ENCODE data around the gene TBKBP1.

TBKBP1 gene

GRCh38 chr17:47664624-47664941 lies 29.4 kb upstream of the TBKBP1 start:
- DNase-seq (ENCODE audit: low read depth, low spot score), result no peak
- POLR2A ChIA-PET, result interaction anchor here (1.3 kb wide), 1 partner anchor 14 kb away, joined by 4 read pairs; the partner anchor contains the start of gene KPNB1
- CTCF ChIA-PET, result interaction anchor here (0.9 to 6.8 kb wide), 15 partner anchors 9 to 166 kb away, joined by 3 to 115 read pairs (median 4); partner anchors contain the start of genes KPNB1, LRRC46 and MRPL10
- TF ChIP-seq, protein P1, sequence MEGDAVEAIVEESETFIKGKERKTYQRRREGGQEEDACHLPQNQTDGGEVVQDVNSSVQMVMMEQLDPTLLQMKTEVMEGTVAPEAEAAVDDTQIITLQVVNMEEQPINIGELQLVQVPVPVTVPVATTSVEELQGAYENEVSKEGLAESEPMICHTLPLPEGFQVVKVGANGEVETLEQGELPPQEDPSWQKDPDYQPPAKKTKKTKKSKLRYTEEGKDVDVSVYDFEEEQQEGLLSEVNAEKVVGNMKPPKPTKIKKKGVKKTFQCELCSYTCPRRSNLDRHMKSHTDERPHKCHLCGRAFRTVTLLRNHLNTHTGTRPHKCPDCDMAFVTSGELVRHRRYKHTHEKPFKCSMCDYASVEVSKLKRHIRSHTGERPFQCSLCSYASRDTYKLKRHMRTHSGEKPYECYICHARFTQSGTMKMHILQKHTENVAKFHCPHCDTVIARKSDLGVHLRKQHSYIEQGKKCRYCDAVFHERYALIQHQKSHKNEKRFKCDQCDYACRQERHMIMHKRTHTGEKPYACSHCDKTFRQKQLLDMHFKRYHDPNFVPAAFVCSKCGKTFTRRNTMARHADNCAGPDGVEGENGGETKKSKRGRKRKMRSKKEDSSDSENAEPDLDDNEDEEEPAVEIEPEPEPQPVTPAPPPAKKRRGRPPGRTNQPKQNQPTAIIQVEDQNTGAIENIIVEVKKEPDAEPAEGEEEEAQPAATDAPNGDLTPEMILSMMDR (IDR thresholded peaks at IDR 0.05; ENCODE audit: insufficient read depth, low read length, missing control alignments), result no peak
- H3K4me3 ChIP-seq (ENCODE audit: low read depth, low read length), result no peak overlapping the region

- H3K4me3 ChIP-seq (ENCODE audit: low read depth, low read length), result no peak overlapping the region
- CTCF ChIA-PET, result interaction anchor here (1.0 to 6.8 kb wide), 9 partner anchors 8 to 164 kb away, joined by 3 to 115 read pairs (median 10); partner anchors contain the start of gene KPNB1
- POLR2A ChIA-PET, result interaction anchor here (0.8 to 1.3 kb wide), 2 partner anchors 11 to 15 kb away, joined by 4 read pairs; partner anchors contain the start of gene KPNB1
- TF ChIP-seq, protein P1 (IDR thresholded peaks at IDR 0.05; ENCODE audit: insufficient read depth, low read length, missing control alignments), result no peak
- no peak for DNase-seq (ENCODE audit: low read depth, low spot score)
These were observed 28.3 kb upstream of the TBKBP1 start for GRCh38 chr17:47665655-47666054.

DNA sequence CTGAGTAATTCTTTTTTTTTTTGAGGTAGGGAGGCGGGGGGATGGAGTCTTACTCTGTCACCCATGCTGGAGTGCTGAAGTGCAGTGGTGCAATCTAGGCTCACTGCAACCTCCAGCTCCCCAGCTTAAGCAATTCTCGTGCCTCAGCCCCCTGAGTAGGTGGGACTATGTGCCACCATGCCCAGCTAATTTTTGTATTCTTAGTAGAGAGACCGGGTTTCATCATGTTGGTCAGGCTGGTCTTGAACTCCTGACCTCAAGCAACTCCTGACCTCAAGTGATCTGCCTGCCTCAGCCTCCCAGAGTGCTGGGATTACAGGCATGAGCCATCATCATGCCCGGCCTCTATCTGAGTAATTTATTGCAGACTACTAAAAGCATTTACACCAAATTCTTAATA lies 24.9 kb upstream of the TBKBP1 start:
- TF ChIP-seq, protein P1 (IDR thresholded peaks at IDR 0.05; ENCODE audit: insufficient read depth, low read length, missing control alignments), result no peak
- no peak for DNase-seq (ENCODE audit: low read depth, low spot score)
- POLR2A ChIA-PET, result interaction anchor here (0.6 to 0.7 kb wide), 2 partner anchors 16 to 19 kb away, joined by 4 read pairs; no protein-coding TSS in a partner anchor
- H3K4me3 ChIP-seq (ENCODE audit: low read depth, low read length), result no peak overlapping the region
- CTCF ChIA-PET, result interaction anchor here (0.8 to 1.1 kb wide), 2 partner anchors 13 to 22 kb away, joined by 3 to 4 read pairs; no protein-coding TSS in a partner anchor

- H3K4me3 ChIP-seq (ENCODE audit: low read depth, low read length), result no peak overlapping the region
- DNase-seq (ENCODE audit: low read depth, low spot score), result no peak
- CTCF ChIA-PET, result interaction anchor here (1.1 kb wide), 1 partner anchor 13 kb away, joined by 5 read pairs; no protein-coding TSS in a partner anchor
- TF ChIP-seq, protein P1 (IDR thresholded peaks at IDR 0.05; ENCODE audit: insufficient read depth, low read length, missing control alignments), result no peak
- POLR2A ChIA-PET, result no interaction called here
These were observed 23.9 kb upstream of the TBKBP1 start for GRCh38 chr17:47670064-47670463.

DNA sequence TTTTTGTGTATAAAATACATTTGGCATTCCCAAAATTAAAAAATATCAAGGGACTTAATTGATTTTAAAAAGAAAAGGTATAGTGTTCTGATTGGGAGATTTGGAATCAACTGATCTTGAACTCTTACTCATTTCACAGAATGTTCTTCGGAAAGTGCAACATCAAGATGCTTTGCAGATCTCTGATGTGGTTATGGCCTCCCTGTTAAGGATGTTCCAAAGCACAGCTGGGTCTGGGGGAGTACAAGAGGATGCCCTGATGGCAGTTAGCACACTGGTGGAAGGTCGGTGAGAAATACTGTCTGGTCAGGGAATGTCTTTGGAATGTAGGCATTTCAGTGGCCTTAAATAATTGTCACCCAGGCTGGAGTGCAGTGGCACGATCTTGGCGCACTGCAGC lies 19.5 kb upstream of the TBKBP1 start:
- H3K4me3 ChIP-seq (ENCODE audit: low read depth, low read length), result no peak overlapping the region
- TF ChIP-seq, protein P1 (IDR thresholded peaks at IDR 0.05; ENCODE audit: insufficient read depth, low read length, missing control alignments), result no peak
- CTCF ChIA-PET, result interaction anchor here (0.8 to 3.0 kb wide), 6 partner anchors 10 to 127 kb away, joined by 3 to 45 read pairs (median 4); no protein-coding TSS in a partner anchor
- DNase-seq (ENCODE audit: low read depth, low spot score), result no peak
- POLR2A ChIA-PET, result no interaction called here

GRCh38 chr17:47675380-47676198 lies 18.4 kb upstream of the TBKBP1 start:
- no peak overlapping the region for H3K4me3 ChIP-seq (ENCODE audit: low read depth, low read length)
- CTCF ChIA-PET, result interaction anchor here (0.8 to 6.2 kb wide), 5 partner anchors 11 to 22 kb away, joined by 4 to 83 read pairs (median 6); no protein-coding TSS in a partner anchor

More at GRCh38 chr17:47675380-47676198, 18.4 kb upstream of the TBKBP1 start:
- TF ChIP-seq, protein P1 (IDR thresholded peaks at IDR 0.05; ENCODE audit: insufficient read depth, low read length, missing control alignments), result no peak
- POLR2A ChIA-PET, result no interaction called here
- DNase-seq (ENCODE audit: low read depth, low spot score), result no peak

Data from AG04449 (cell line).